Body of pancreas (tissue), 4 donors: ENCODE data around the gene JPH2.

Source experiments
- CTCF ChIP-seq, 7 experiments: fragments of 450-650 bp in 4 of 7; fragments of 200-600 bp in 3 of 7; sonication (generic) in 3 of 7; IDR thresholded peaks; one replicate each; pipeline ENCODE4 v1.5.1; 2016 to 2019; ENCODE audit warnings: antibody characterized with exemption in 7 of 7
- POLR2A ChIP-seq, 3 donors: fragments of 450-650 bp; IDR thresholded peaks; one replicate each; pipeline ENCODE4 v1.6.1; 2016; ENCODE audit warnings: antibody characterized with exemption in 3 of 3, mild to moderate bottlenecking in 2 of 3

GRCh38 chr20:44172572-44172950, 14.4 kb downstream of the JPH2 start:
- no peak for TF ChIP-seq CTCF (IDR thresholded peaks at IDR 0.05)
- TF ChIP-seq POLR2A (IDR thresholded peaks at IDR 0.05) = no peak
